PC-3 (cell line): ENCODE measurements around the gene MRC2. TPM values are rescaled to one million over a fixed set of nuclear protein-coding genes. Genes with fewer than 3 reads are reported as not detected.

Experiments
- ATAC-seq: fragments of 200-7000 bp; cut with Tn5 transposase; 2 replicates; pipeline ENCODE4 v1.9.1; 2020; ENCODE audit warnings: mild to moderate bottlenecking, moderate library complexity
- BruUV-seq: library from RNA; stranded (reverse); fragments of 400-500 nt; replicated peaks from 2 replicates; lab custom pipeline; 2021; lab: Mats Ljungman, UMichigan
- CTCF ChIA-PET: fragments of 300-600 bp; sonication (Branson Sonifier 250); formaldehyde crosslinking; loops from one replicate; lab custom pipeline; 2022; ENCODE audit warnings: antibody characterized with exemption; lab: Charles Lee
- POLR2A ChIA-PET: fragments of 300-600 bp; sonication (Branson Sonifier 250); formaldehyde crosslinking; loops from one replicate; lab custom pipeline; 2022; ENCODE audit warnings: antibody characterized with exemption; ENCODE audit not compliant: unreplicated experiment; lab: Charles Lee
- DNase-seq: peaks from one replicate; pipeline ENCODE4 v3.0.0-alpha.2; 2015
- H2AFZ ChIP-seq: fragments of 300-600 bp; sonication (generic); 2 replicates; pipeline ENCODE4 v1.6.0; 2016; ENCODE audit warnings: antibody characterized with exemption, low read length
- H3F3A ChIP-seq: fragments of 300-600 bp; sonication (generic); one replicate; pipeline ENCODE4 v1.6.0; 2017; ENCODE audit warnings: antibody characterized with exemption, low read length, control low read depth, mild to moderate bottlenecking; ENCODE audit not compliant: unreplicated experiment
- H3K27ac ChIP-seq: fragments of 300-600 bp; sonication (generic); 2 replicates; pipeline ENCODE4 v1.5.1; 2016; ENCODE audit warnings: mild to moderate bottlenecking, low read length
- H3K27me3 ChIP-seq: fragments of 300-600 bp; sonication (generic); 2 replicates; pipeline ENCODE4 v1.6.1; 2016; ENCODE audit warnings: low read length, mixed read lengths
- H3K36me3 ChIP-seq: fragments of 300-600 bp; sonication (generic); 2 replicates; pipeline ENCODE4 v1.6.1; 2016; ENCODE audit warnings: low read depth, mixed run types, low read length, mixed read lengths
- H3K4me1 ChIP-seq: fragments of 300-600 bp; sonication (generic); 2 replicates; pipeline ENCODE4 v1.5.1; 2016; ENCODE audit warnings: low read length; ENCODE audit not compliant: insufficient read depth
- H3K4me2 ChIP-seq: fragments of 300-600 bp; sonication (generic); 2 replicates; pipeline ENCODE4 v1.6.0; 2016; ENCODE audit warnings: low read length
- H3K4me3 ChIP-seq: fragments of 300-600 bp; sonication (generic); 2 replicates; pipeline ENCODE4 v1.5.1; 2016; ENCODE audit warnings: mild to moderate bottlenecking, low read length, mixed read lengths
- H3K79me2 ChIP-seq: fragments of 300-600 bp; sonication (generic); 2 replicates; pipeline ENCODE4 v1.6.1; 2017; ENCODE audit warnings: low read length, mixed read lengths
- H3K9ac ChIP-seq: fragments of 300-600 bp; sonication (generic); 2 replicates; pipeline ENCODE4 v1.6.0; 2016; ENCODE audit warnings: mild to moderate bottlenecking, low read length
- H3K9me2 ChIP-seq: fragments of 300-600 bp; sonication (generic); replicated peaks from 2 replicates; pipeline ENCODE4 v1.6.1; 2016; ENCODE audit warnings: mixed run types, low read length, mixed read lengths
- H3K9me3 ChIP-seq: fragments of 300-600 bp; sonication (generic); 2 replicates; pipeline ENCODE4 v1.6.1; 2016; ENCODE audit warnings: low read length, mixed read lengths
- H4K20me1 ChIP-seq: fragments of 300-600 bp; sonication (generic); 2 replicates; pipeline ENCODE4 v1.6.1; 2016; ENCODE audit warnings: low read length, mixed read lengths
- EZH2 ChIP-seq: fragments of 300-600 bp; sonication (generic); IDR thresholded peaks from one replicate; pipeline ENCODE4 v1.6.1; 2017; ENCODE audit warnings: antibody characterized with exemption, mild to moderate bottlenecking, low read length; ENCODE audit not compliant: unreplicated experiment
- EZH2phosphoT487 ChIP-seq: fragments of 300-600 bp; sonication (generic); IDR thresholded peaks from 2 replicates; pipeline ENCODE4 v1.6.1; 2018; ENCODE audit warnings: mild to moderate bottlenecking, antibody characterized with exemption, low read length, borderline replicate concordance
- intact Hi-C: fragments of 100-400 bp; cut with micrococcal nuclease; formaldehyde crosslinking; loops from 2 replicates; pipeline ENCODE4 v1.9.0; 2023
- total RNA-seq: library from RNA; depleted of rRNA; stranded (reverse); fragments of >200 nt; gene quantifications from 2 replicates; pipeline ENCODE4 v1.2.3, GENCODE V29; 2014
- TF ChIP-seq, protein P1 (sequence below): fragments of 300-600 bp; sonication (generic); conservative IDR thresholded peaks from 2 replicates; pipeline ENCODE4 v1.5.1; 2017; ENCODE audit warnings: antibody characterized with exemption, low read depth, mild to moderate bottlenecking, low read length

Gene MRC2
- total RNA-seq, 1 experiment from 2014 or later, result 13.5 TPM

DNA sequence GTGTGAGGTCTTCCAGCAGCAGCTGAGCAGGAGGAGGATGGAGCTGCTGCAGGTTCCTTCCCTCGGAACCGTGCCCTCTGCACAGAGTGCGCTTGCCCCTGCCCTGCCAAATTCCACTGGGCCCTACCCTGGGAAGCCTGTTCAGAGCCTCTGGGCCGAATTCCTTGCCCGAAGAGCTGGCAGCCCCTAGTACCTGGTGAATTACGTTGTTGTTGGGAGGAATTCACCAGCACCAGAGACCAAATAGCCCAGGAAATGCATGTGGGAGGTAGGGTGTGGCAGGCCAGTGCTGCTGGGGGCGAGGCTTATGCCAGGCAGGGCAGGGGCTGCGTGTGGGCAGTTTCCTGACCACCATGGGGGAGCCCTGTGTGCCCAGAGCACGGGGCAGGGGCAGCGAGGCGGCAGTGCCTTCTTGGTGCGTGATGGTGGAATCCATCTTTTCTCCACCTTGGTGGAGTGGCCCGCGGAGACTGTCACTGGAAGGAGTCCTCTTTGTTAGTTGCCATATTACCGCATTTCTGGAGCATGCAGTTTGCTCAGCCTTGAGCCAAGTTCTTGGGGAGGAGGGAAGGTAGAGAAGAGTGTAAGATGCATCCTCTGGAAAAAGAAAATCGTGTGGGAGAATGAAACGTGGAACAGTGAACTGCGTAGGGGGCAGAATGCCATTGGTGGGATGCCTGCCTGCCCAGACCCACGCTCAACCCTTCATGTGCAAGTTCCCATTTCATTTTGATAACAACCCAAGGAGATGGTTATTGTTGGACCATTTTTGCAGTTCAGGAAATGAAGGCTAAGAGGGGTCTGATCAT, 2.3 kb downstream of the MRC2 start:
- ChIA-PET CTCF (no interaction called here), POLR2A (no interaction called here)
- no peak overlapping the region for H3K4me3 ChIP-seq
- H4K20me1 ChIP-seq, result no peaks in the 10 kb centered on the region
- H3K27ac ChIP-seq, result no peak overlapping the region
- BruUV-seq, result no TSS peak
- intact Hi-C loops, result no loop called here
- H3K79me2 ChIP-seq, result no peaks in the 10 kb centered on the region
- H3K27me3 ChIP-seq, result no peaks in the 10 kb centered on the region
- H3K9me2 ChIP-seq, result no peaks in the 10 kb centered on the region
- H3K4me1 ChIP-seq, result peaks cover 7% of the 10 kb centered on the region
- no peaks in the 10 kb centered on the region for H3K9me3 ChIP-seq
- DNase-seq, result no peak
- TF ChIP-seq EZH2phosphoT487, result no peak
- TF ChIP-seq, protein P1, sequence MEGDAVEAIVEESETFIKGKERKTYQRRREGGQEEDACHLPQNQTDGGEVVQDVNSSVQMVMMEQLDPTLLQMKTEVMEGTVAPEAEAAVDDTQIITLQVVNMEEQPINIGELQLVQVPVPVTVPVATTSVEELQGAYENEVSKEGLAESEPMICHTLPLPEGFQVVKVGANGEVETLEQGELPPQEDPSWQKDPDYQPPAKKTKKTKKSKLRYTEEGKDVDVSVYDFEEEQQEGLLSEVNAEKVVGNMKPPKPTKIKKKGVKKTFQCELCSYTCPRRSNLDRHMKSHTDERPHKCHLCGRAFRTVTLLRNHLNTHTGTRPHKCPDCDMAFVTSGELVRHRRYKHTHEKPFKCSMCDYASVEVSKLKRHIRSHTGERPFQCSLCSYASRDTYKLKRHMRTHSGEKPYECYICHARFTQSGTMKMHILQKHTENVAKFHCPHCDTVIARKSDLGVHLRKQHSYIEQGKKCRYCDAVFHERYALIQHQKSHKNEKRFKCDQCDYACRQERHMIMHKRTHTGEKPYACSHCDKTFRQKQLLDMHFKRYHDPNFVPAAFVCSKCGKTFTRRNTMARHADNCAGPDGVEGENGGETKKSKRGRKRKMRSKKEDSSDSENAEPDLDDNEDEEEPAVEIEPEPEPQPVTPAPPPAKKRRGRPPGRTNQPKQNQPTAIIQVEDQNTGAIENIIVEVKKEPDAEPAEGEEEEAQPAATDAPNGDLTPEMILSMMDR, result no peak
- TF ChIP-seq EZH2, result no peak
- no peak overlapping the region for H2AFZ ChIP-seq
- H3K36me3 ChIP-seq, result no peaks in the 10 kb centered on the region
- no peaks in the 10 kb centered on the region for H3F3A ChIP-seq
- no peak for ATAC-seq
- H3K4me2 ChIP-seq, result no peak overlapping the region
- no peak overlapping the region for H3K9ac ChIP-seq

DNA sequence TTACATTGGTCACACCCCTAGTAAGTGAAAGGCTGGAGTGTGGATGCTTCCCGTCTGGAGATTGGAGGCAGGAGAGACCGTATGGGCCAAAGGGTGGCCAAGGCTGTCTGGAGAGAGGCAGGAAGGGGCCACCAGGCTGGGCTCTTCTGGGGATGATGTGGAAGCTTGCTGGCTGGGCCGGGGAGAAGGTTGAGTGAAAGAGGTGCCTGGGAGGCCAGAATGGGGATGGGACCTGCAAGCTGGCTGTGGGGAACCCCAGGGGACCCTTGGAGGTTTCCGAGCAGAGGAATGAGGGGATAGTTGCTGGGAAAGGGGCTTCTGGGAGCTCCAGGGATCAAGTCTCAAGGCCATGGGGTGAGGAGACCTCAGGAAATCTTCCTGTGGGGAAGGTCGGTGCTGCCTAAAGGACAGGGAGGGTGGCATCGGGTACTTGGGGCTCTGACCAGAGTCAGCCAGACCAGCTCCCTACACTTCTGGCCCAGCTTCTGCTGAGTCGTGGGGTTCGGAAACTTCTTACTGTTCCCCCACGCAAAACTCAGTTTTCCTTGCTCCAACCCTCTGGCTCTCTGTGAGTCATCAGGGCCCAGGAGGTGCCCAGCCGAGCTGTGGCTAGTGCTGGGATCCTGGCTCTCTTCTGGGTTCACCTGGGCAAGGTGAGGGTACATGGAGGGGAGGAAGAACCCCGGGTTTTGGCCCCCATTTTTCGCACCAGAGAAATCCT, 3.1 kb downstream of the MRC2 start:
- ATAC-seq (no peak), DNase-seq (no peak)
- Histone ChIP-seq H3F3A (no peaks in the 10 kb centered on the region), H3K36me3 (no peaks in the 10 kb centered on the region), H3K4me3 (no peak overlapping the region), H4K20me1 (no peaks in the 10 kb centered on the region), H3K9me3 (no peaks in the 10 kb centered on the region), H3K4me1 (peaks cover 7% of the 10 kb centered on the region), H3K4me2 (no peak overlapping the region), H2AFZ (no peak overlapping the region), H3K27ac (no peak overlapping the region), H3K9ac (no peak overlapping the region), H3K27me3 (no peaks in the 10 kb centered on the region), H3K79me2 (no peaks in the 10 kb centered on the region), H3K9me2 (no peaks in the 10 kb centered on the region)
- no TSS peak for BruUV-seq
- ChIA-PET POLR2A (no interaction called here), CTCF (no interaction called here)
- TF ChIP-seq EZH2phosphoT487, result no peak
- TF ChIP-seq, protein P1, result no peak
- TF ChIP-seq EZH2, result no peak
- intact Hi-C loops, result no loop called here
